ENCODE data around the gene HPSE2.

DNA sequence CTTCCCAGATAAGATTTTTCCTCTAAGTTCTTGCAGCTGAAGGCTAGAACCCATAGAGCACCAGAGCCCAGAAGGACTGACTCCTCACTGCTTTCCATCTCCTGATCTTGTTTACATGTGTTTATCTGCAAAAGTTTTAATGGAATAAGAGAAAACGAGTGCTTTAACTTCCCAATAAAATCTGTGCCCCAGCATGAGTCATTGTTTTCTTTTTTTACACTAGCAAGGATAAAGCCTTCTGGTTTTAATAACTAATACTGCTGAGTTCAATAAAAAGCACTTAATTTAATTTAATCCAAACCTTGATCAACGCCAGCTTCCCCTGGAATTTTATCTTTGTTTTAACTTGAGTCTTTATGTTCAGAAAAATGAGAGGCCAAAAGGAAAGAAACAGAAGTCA is 227.6 kb downstream of the HPSE2 start:
- TF ChIP-seq EZH2 (IDR thresholded peaks at IDR 0.05; ENCODE audit: borderline replicate concordance, low read depth, low read length, severe bottlenecking) (no peak), CTCF (IDR thresholded peaks at IDR 0.05; ENCODE audit: borderline replicate concordance, extremely low read depth, low read length, poor library complexity, severe bottlenecking) (no peak)

All from DND-41 (cell line).